A549 (cell line): Measurements from ENCODE around the gene PRSS2.

Experiments
- BCL3 ChIP-seq: fragments of >200 bp; sonication (Bioruptor Twin); formaldehyde crosslinking; IDR thresholded peaks from 3 replicates; pipeline ENCODE4 v1.6.1; 2016
- CBX2 ChIP-seq: fragments of 200-600 bp; sonication (generic); IDR thresholded peaks from 2 replicates; pipeline ENCODE4 v1.6.1; 2016; ENCODE audit warnings: low read depth, mild to moderate bottlenecking, borderline replicate concordance
- CHD4 ChIP-seq: fragments of 200-600 bp; sonication (generic); IDR thresholded peaks from 2 replicates; pipeline ENCODE4 v1.6.1; 2016; ENCODE audit warnings: antibody characterized with exemption, mild to moderate bottlenecking, borderline replicate concordance
- CTCF ChIP-seq: fragments of >200 bp; sonication (Bioruptor Twin); formaldehyde crosslinking; IDR thresholded peaks from 3 replicates; pipeline ENCODE4 v1.5.1; 2016
- HOXB13 ChIP-seq: fragments of 250-450 bp; sonication (Bioruptor Pico); IDR thresholded peaks from 2 replicates; pipeline ENCODE4 v1.5.0; 2020; ENCODE audit warnings: low read depth, mild to moderate bottlenecking, moderate library complexity
- JUN ChIP-seq, 2 experiments: fragments of >200 bp; sonication (Bioruptor Twin); formaldehyde crosslinking; IDR thresholded peaks; 2 replicates in 1 of 2; 3 replicates in 1 of 2; pipeline ENCODE4 v1.6.1; 2016 to 2017
- MAZ ChIP-seq: fragments of 150-350 bp; IDR thresholded peaks from 2 replicates; pipeline ENCODE4 v1.6.1; 2014; ENCODE audit warnings: antibody characterized with exemption, low read depth, low read length, borderline replicate concordance
- PBX3 ChIP-seq: IDR thresholded peaks from 2 replicates; pipeline ENCODE4 v1.6.1; 2012
- PHF8 ChIP-seq: fragments of 200-600 bp; sonication (generic); IDR thresholded peaks from 2 replicates; pipeline ENCODE4 v1.6.1; 2016; ENCODE audit warnings: low read depth, mild to moderate bottlenecking, antibody characterized with exemption, moderate library complexity, borderline replicate concordance
- POLR2A ChIP-seq: IDR thresholded peaks from 2 replicates; pipeline ENCODE4 v1.6.1; 2012; ENCODE audit warnings: mild to moderate bottlenecking, low read length
- SREBF2 ChIP-seq: fragments of 450-650 bp; IDR thresholded peaks from 2 replicates; pipeline ENCODE4 v1.6.1; 2014; ENCODE audit warnings: mild to moderate bottlenecking, moderate library complexity

- no peak for TF ChIP-seq PHF8
- TF ChIP-seq POLR2A, result no peak
- TF ChIP-seq CTCF, result no peak
- no peak for TF ChIP-seq CBX2
- no peak for TF ChIP-seq CHD4
- no peak for TF ChIP-seq BCL3
- TF ChIP-seq JUN (IDR thresholded peaks at IDR 0.05), result no peak
- no peak for TF ChIP-seq SREBF2
- no peak for TF ChIP-seq PBX3
- no peak for TF ChIP-seq MAZ
- TF ChIP-seq HOXB13, result no peak
These were observed 37.2 kb downstream of the PRSS2 start for GRCh38 chr7:142807855-142808460.
